HG02973 (cell line): Measurements from ENCODE around the gene ULK3.

Source experiments
- ATAC-seq: cut with Tn5 transposase; IDR thresholded peaks from one replicate; pipeline ENCODE4 v1.9.1; 2021; ENCODE audit warnings: moderate library complexity; ENCODE audit not compliant: unreplicated experiment

ULK3 gene

DNA sequence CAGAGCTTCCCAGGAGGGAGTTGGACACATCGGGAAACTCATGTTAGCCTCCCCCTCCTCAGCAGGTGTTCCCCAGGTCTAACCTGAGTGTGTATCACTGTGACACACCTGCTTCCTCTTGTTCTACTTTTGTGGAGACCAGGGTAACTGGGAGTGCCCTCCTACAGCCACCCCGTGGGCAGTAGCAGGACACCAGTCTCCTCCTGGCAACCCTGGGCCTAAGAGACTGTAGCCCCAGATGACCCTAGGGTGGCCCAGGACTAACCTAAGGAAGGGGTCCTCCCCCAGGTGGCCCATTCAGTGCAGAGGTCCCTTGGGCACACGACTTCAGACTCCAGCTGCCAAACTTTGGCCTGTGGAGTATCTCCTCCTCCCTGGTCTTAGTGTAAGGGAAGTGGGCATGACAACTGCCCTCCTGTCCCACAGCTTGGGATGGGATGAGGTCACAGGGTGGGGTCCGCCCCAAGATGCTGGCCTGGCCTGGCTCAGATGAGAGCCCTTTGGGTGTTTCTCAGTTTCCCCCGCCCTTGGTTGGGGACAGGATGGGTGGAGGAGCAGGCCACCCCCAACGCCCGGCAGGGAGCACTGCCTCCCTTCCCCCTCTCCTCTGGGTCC lies 56.3 kb downstream of the ULK3 start:
- no peak for ATAC-seq
